K562 (cell line): ENCODE data around the gene PIK3CD. TPM values are rescaled to one million over a fixed set of nuclear protein-coding genes. Genes with fewer than 3 reads are reported as not detected.

Source experiments
- ATF7 ChIP-seq: fragments of 450-650 bp; IDR thresholded peaks from 2 replicates; pipeline ENCODE4 v1.7.1; 2014; ENCODE audit warnings: mild to moderate bottlenecking, moderate library complexity
- CAMTA2 ChIP-seq: fragments of 250-450 bp; sonication (Bioruptor Pico); conservative IDR thresholded peaks from 2 replicates; pipeline ENCODE4 v1.5.1; 2022
- CEBPG ChIP-seq, 3 experiments: fragments of 200-800 bp in 1 of 3; sonication (Bioruptor generic) in 1 of 3; sonication (generic) in 1 of 3; formaldehyde crosslinking in 1 of 3; IDR thresholded peaks in 2 of 3; conservative IDR thresholded peaks in 1 of 3; 2 replicates each; pipeline versions ENCODE4 v1.6.1 to v1.8.0; 2016 to 2022; ENCODE audit warnings: missing compliant biosample characterization in 2 of 3, missing genetic modification characterization in 2 of 3, mild to moderate bottlenecking in 1 of 3, missing genetic modification reagents in 1 of 3
- DPF2 ChIP-seq: fragments of 450-650 bp; IDR thresholded peaks from 2 replicates; pipeline ENCODE4 v1.6.1; 2016
- HDAC2 ChIP-seq: fragments of 450-650 bp; IDR thresholded peaks from 2 replicates; pipeline ENCODE4 v1.6.1; 2016; ENCODE audit warnings: mild to moderate bottlenecking
- L3MBTL2 ChIP-seq: fragments of 450-650 bp; IDR thresholded peaks from 2 replicates; pipeline ENCODE4 v1.6.1; 2016; ENCODE audit warnings: mild to moderate bottlenecking, moderate library complexity
- NRF1 ChIP-seq, 2 experiments: fragments of 450-650 bp; IDR thresholded peaks in 1 of 2; conservative IDR thresholded peaks in 1 of 2; 2 replicates each; pipeline ENCODE4 v1.6.1; 2014; ENCODE audit warnings: mild to moderate bottlenecking in 2 of 2
- PCBP1 ChIP-seq: fragments of 200-400 bp; formaldehyde crosslinking; IDR thresholded peaks from 2 replicates; pipeline ENCODE4 v1.6.1; 2018; ENCODE audit warnings: mild to moderate bottlenecking, low read depth, low read length; ENCODE audit not compliant: poor library complexity, severe bottlenecking
- SNRNP70 ChIP-seq: fragments of 200-400 bp; formaldehyde crosslinking; optimal IDR thresholded peaks from 2 replicates; pipeline ENCODE3; 2017; ENCODE audit warnings: low read depth, low read length
- ZFX ChIP-seq: sonication (generic); formaldehyde crosslinking; IDR thresholded peaks from 2 replicates; pipeline ENCODE4 v1.8.0; 2022; ENCODE audit warnings: mild to moderate bottlenecking, missing genetic modification reagents, moderate library complexity
- ZNF212 ChIP-seq: fragments of 450-650 bp; formaldehyde crosslinking; IDR thresholded peaks from 2 replicates; pipeline ENCODE4 v1.4.0; 2020; ENCODE audit warnings: mild to moderate bottlenecking
- ZNF311 ChIP-seq: fragments of 250-450 bp; sonication (Bioruptor Pico); IDR thresholded peaks from 2 replicates; pipeline ENCODE4 v1.4.0; 2020; ENCODE audit warnings: mild to moderate bottlenecking, moderate library complexity
- ZNF384 ChIP-seq: IDR thresholded peaks from 2 replicates; pipeline ENCODE4 v1.6.1; 2012; ENCODE audit warnings: low read depth, low read length, improper control_type of control experiment
- ZNF589 ChIP-seq: fragments of 200-800 bp; sonication (Bioruptor generic); IDR thresholded peaks from 2 replicates; pipeline ENCODE4 v1.6.1; 2016; ENCODE audit warnings: low read depth, missing genetic modification characterization, missing compliant biosample characterization
- ZNF717 ChIP-seq: fragments of 250-450 bp; sonication (Bioruptor Pico); IDR thresholded peaks from 2 replicates; pipeline ENCODE4 v1.5.0; 2021
- ZNF780A ChIP-seq: fragments of 250-450 bp; sonication (Bioruptor Pico); IDR thresholded peaks from 2 replicates; pipeline ENCODE4 v1.5.0; 2021; ENCODE audit warnings: mild to moderate bottlenecking
- ZNF830 ChIP-seq: fragments of 250-450 bp; sonication (Bioruptor Pico); IDR thresholded peaks from 2 replicates; pipeline ENCODE4 v1.5.0; 2021; ENCODE audit warnings: mild to moderate bottlenecking
- polyA plus RNA-seq, 8 experiments: library from polyadenylated mRNA; depleted of rRNA in 4 of 8; stranded (reverse) in 5 of 8; unstranded in 3 of 8; fragments of >200 nt; fragmentation: Nextera tagmentation in 2 of 8; fragmentation: Illumina TruSeq in 1 of 8; extraction: Ambion mirVana in 2 of 8; extraction: Trizol in 1 of 8; gene quantifications; 2 replicates each; pipeline versions ENCODE4 v1.2.1 to v1.2.3, GENCODE V29; 2011 to 2014; ENCODE audit warnings: inconsistent platforms in 1 of 8, missing spikeins in 1 of 8
- total RNA-seq, 7 experiments: library from RNA; depleted of rRNA in 6 of 7; stranded (reverse); fragments of >200 nt in 6 of 7; fragmentation: Illumina TruSeq in 2 of 7; extraction: Trizol in 2 of 7; gene quantifications; 2 replicates each; pipeline versions ENCODE4 v1.2.1 to v1.2.3, GENCODE V29; 2011 to 2021; ENCODE audit warnings: low replicate concordance in 1 of 7
- TF ChIP-seq, protein P1 (sequence below): fragments of 450-650 bp; IDR thresholded peaks from 2 replicates; pipeline ENCODE4 v1.6.1; 2016; ENCODE audit warnings: borderline replicate concordance
- TF ChIP-seq, protein P2 (sequence below): fragments of 250-450 bp; sonication (Bioruptor Pico); IDR thresholded peaks from 2 replicates; pipeline ENCODE4 v1.4.0; 2020; ENCODE audit warnings: mild to moderate bottlenecking
- TF ChIP-seq, protein P3 (sequence below): sonication (generic); IDR thresholded peaks from 2 replicates; pipeline ENCODE4 v1.6.1; 2016
- TF ChIP-seq, protein P4 (sequence below): fragments of 200-800 bp; sonication (Bioruptor generic); IDR thresholded peaks from 2 replicates; pipeline ENCODE4 v1.6.1; 2017; ENCODE audit warnings: missing genetic modification characterization, missing compliant biosample characterization
- TF ChIP-seq, protein P5 (sequence below): sonication (generic); formaldehyde crosslinking; IDR thresholded peaks from 2 replicates; pipeline ENCODE4 v1.8.1; 2023; ENCODE audit warnings: mild to moderate bottlenecking, missing genetic modification reagents

PIK3CD gene
- total and polyA plus RNA-seq, 9 of the 15 experiments (the other 6 are each of a cell fraction or from before 2014, with no cell fraction given), result 1.8 to 20.8 (median 7.2) TPM

DNA sequence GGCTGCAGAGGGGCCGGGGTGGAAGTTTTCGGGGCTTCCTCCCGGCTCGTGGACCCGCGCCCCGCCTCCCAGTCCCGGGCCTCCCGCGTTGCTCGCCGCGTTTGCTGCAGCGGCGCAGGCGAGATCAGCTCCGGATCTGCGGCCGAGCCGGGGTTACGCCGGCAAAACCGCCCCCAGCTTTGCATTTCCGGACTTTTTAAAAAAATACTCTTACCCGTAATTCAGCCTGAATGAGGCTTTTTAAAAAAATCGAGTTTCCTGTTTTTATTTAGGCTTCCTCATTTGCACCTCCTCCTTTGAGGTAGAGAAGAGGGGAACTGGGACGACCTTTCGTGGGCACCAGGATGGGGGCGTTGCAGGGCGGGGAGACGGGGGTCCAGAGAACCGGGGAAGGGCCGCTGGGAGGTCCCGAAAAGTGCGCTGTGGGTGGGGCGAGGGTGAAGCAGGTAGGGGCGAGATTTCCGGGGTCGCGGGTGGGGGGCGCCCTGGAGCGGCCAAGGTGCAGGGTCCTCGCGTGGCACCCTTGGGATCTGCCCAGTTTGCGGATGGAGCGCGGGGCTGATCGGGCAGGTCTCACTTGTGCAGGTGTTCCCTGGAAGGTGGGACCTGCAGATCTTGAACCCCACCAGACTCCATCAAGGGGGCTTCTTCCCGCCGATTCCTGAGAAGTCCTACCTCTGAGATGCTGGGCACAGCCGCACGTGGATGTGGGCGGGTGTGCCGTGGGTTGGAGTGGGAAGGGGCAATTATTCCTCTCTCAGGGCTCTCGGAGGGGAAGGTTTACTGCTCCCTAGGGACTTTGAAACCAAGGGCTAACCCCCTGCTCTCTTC, 1.1 kb downstream of the PIK3CD start (continued):
- TF ChIP-seq CAMTA2, result no peak
- no peak for TF ChIP-seq ZNF830 (CRISPR knock-in tag)
- TF ChIP-seq SNRNP70, result no peak
- TF ChIP-seq, protein P1, sequence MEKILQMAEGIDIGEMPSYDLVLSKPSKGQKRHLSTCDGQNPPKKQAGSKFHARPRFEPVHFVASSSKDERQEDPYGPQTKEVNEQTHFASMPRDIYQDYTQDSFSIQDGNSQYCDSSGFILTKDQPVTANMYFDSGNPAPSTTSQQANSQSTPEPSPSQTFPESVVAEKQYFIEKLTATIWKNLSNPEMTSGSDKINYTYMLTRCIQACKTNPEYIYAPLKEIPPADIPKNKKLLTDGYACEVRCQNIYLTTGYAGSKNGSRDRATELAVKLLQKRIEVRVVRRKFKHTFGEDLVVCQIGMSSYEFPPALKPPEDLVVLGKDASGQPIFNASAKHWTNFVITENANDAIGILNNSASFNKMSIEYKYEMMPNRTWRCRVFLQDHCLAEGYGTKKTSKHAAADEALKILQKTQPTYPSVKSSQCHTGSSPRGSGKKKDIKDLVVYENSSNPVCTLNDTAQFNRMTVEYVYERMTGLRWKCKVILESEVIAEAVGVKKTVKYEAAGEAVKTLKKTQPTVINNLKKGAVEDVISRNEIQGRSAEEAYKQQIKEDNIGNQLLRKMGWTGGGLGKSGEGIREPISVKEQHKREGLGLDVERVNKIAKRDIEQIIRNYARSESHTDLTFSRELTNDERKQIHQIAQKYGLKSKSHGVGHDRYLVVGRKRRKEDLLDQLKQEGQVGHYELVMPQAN, result no peak
- no peak for TF ChIP-seq ZNF717 (CRISPR knock-in tag)
- TF ChIP-seq ATF7, result no peak
- TF ChIP-seq, protein P2, sequence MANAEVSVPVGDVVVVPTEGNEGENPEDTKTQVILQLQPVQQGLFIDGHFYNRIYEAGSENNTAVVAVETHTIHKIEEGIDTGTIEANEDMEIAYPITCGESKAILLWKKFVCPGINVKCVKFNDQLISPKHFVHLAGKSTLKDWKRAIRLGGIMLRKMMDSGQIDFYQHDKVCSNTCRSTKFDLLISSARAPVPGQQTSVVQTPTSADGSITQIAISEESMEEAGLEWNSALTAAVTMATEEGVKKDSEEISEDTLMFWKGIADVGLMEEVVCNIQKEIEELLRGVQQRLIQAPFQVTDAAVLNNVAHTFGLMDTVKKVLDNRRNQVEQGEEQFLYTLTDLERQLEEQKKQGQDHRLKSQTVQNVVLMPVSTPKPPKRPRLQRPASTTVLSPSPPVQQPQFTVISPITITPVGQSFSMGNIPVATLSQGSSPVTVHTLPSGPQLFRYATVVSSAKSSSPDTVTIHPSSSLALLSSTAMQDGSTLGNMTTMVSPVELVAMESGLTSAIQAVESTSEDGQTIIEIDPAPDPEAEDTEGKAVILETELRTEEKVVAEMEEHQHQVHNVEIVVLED (CRISPR knock-in tag), result no peak
- TF ChIP-seq, protein P3, sequence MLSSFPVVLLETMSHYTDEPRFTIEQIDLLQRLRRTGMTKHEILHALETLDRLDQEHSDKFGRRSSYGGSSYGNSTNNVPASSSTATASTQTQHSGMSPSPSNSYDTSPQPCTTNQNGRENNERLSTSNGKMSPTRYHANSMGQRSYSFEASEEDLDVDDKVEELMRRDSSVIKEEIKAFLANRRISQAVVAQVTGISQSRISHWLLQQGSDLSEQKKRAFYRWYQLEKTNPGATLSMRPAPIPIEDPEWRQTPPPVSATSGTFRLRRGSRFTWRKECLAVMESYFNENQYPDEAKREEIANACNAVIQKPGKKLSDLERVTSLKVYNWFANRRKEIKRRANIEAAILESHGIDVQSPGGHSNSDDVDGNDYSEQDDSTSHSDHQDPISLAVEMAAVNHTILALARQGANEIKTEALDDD, result no peak
- TF ChIP-seq, protein P4, sequence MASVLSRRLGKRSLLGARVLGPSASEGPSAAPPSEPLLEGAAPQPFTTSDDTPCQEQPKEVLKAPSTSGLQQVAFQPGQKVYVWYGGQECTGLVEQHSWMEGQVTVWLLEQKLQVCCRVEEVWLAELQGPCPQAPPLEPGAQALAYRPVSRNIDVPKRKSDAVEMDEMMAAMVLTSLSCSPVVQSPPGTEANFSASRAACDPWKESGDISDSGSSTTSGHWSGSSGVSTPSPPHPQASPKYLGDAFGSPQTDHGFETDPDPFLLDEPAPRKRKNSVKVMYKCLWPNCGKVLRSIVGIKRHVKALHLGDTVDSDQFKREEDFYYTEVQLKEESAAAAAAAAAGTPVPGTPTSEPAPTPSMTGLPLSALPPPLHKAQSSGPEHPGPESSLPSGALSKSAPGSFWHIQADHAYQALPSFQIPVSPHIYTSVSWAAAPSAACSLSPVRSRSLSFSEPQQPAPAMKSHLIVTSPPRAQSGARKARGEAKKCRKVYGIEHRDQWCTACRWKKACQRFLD (CRISPR knock-in tag), result peak; percentile 39; the same call in 1 of the 2 replicates
- peak; percentile 43 for TF ChIP-seq ZFX (CRISPR knock-in tag)
- TF ChIP-seq NRF1 (conservative IDR thresholded peaks at IDR 0.05 in 1 of 2, IDR thresholded peaks at IDR 0.05 in 1 of 2), result peak; percentile 62 to 71; a peak in 2 of 4 replicates
- peak; percentile 18 for TF ChIP-seq PCBP1
- TF ChIP-seq ZNF212 (CRISPR knock-in tag), result no peak
- peak; percentile 32; the same call in 1 of the 2 replicates for TF ChIP-seq ZNF384
- no peak for TF ChIP-seq ZNF311
- no peak for TF ChIP-seq DPF2
- no peak for TF ChIP-seq HDAC2
- no peak for TF ChIP-seq L3MBTL2
- no peak for TF ChIP-seq ZNF589
- TF ChIP-seq ZNF780A (CRISPR knock-in tag), result no peak
- no peak for TF ChIP-seq CEBPG (CRISPR knock-in tag; IDR thresholded peaks at IDR 0.05)
- no peak for TF ChIP-seq CEBPG (tag; conservative IDR thresholded peaks at IDR 0.05 in 1 of 2, IDR thresholded peaks at IDR 0.05 in 1 of 2)
- TF ChIP-seq, protein P5, sequence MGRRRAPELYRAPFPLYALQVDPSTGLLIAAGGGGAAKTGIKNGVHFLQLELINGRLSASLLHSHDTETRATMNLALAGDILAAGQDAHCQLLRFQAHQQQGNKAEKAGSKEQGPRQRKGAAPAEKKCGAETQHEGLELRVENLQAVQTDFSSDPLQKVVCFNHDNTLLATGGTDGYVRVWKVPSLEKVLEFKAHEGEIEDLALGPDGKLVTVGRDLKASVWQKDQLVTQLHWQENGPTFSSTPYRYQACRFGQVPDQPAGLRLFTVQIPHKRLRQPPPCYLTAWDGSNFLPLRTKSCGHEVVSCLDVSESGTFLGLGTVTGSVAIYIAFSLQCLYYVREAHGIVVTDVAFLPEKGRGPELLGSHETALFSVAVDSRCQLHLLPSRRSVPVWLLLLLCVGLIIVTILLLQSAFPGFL, result no peak
